ENCODE results near the gene ERC2.

Gene ERC2

DNA sequence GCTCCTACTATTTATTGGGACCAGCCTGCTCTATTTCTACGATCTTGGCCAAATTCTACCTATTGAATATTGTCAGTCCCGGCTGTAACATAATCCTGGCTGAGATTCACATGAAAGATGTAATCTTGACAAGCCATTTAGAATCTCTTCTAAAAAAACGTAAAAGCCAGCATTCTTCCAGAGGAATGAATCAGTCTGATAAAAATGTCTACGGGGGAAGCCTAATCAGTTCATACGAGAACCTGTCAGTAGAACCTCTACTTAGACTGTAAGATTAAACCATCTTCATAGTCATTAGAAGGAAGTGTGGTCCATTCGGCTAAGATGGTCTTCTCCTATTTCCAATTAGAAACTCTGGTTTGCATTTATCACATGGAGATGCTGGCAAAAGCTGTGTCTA, 833.9 kb downstream of the ERC2 start:
- DNase-seq (ENCODE audit: extremely low read depth, low read depth) = no peak
- no peak overlapping the region for H3K4me3 ChIP-seq (replicated peaks; ENCODE audit: low read depth, low read length)
- TF ChIP-seq CTCF (IDR thresholded peaks at IDR 0.05; ENCODE audit: low read depth, low read length, missing control alignments) = no peak

- DNase-seq (ENCODE audit: extremely low read depth, low read depth) = no peak
- TF ChIP-seq CTCF (IDR thresholded peaks at IDR 0.05; ENCODE audit: low read depth, low read length, missing control alignments) = no peak
- H3K4me3 ChIP-seq (replicated peaks; ENCODE audit: low read depth, low read length) = no peak overlapping the region
These were observed 834.9 kb downstream of the ERC2 start for GRCh38 chr3:55633333-55633732.

GRCh38 chr3:55631766-55632331, 836.4 kb downstream of the ERC2 start:
- H3K4me3 ChIP-seq (replicated peaks; ENCODE audit: low read depth, low read length) = no peak overlapping the region
- no peak for TF ChIP-seq CTCF (IDR thresholded peaks at IDR 0.05; ENCODE audit: low read depth, low read length, missing control alignments)
- no peak for DNase-seq (ENCODE audit: extremely low read depth, low read depth)

GRCh38 chr3:55630921-55631299, 837.4 kb downstream of the ERC2 start:
- no peak for DNase-seq (ENCODE audit: extremely low read depth, low read depth)
- no peak overlapping the region for H3K4me3 ChIP-seq (replicated peaks; ENCODE audit: low read depth, low read length)
- no peak for TF ChIP-seq CTCF (IDR thresholded peaks at IDR 0.05; ENCODE audit: low read depth, low read length, missing control alignments)

GRCh38 chr3:55630280-55630920, 837.9 kb downstream of the ERC2 start:
- TF ChIP-seq CTCF (IDR thresholded peaks at IDR 0.05; ENCODE audit: low read depth, low read length, missing control alignments) = no peak
- no peak for DNase-seq (ENCODE audit: extremely low read depth, low read depth)
- H3K4me3 ChIP-seq (replicated peaks; ENCODE audit: low read depth, low read length) = no peak overlapping the region

- DNase-seq (ENCODE audit: extremely low read depth, low read depth) = no peak
- TF ChIP-seq CTCF (IDR thresholded peaks at IDR 0.05; ENCODE audit: low read depth, low read length, missing control alignments) = no peak
- no peak overlapping the region for H3K4me3 ChIP-seq (replicated peaks; ENCODE audit: low read depth, low read length)
These were observed 838.8 kb downstream of the ERC2 start for GRCh38 chr3:55629432-55629831.

DNA sequence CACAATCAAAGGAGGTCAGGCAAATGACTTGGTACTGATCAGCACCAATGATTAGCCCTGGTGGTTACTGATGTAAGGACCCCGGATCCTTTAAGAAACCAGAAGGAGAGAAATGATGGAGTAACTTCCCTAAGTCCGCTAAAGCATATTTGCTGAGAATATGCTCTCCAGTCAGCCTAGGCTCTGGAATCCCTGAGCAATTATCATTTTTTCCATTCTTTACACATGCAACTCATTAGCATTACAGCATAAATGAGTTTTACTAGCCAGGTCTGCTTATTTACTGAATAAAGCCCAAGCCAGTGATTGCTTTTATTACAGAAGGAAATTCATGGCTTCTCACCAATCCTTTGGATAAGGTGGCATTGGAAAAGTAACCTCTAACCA, 842.0 kb downstream of the ERC2 start:
- no peak for TF ChIP-seq CTCF (IDR thresholded peaks at IDR 0.05; ENCODE audit: low read depth, low read length, missing control alignments)
- no peak overlapping the region for H3K4me3 ChIP-seq (replicated peaks; ENCODE audit: low read depth, low read length)
- no peak for DNase-seq (ENCODE audit: extremely low read depth, low read depth)
